Thyroid gland (tissue), 4 donors: ENCODE measurements around the gene GIT2. TPM values are rescaled to one million over a fixed set of nuclear protein-coding genes. Genes with fewer than 3 reads are reported as not detected.

Experiments
- DNase-seq, 2 donors: peaks; one replicate each; pipeline ENCODE4 v3.0.0-alpha.2; 2019
- H3K27ac ChIP-seq, 3 donors: fragments of 200-600 bp; sonication (generic); 1 replicate in 2 of 3; 2 replicates in 1 of 3; pipeline ENCODE4 v1.5.1; 2016 to 2019; ENCODE audit warnings: mild to moderate bottlenecking in 1 of 3, moderate library complexity in 1 of 3
- H3K27me3 ChIP-seq: fragments of 200-600 bp; sonication (generic); one replicate; pipeline ENCODE4 v1.5.1; 2019
- H3K36me3 ChIP-seq, 2 donors: fragments of 200-600 bp; sonication (generic); one replicate each; pipeline ENCODE4 v1.5.1; 2016 to 2019
- H3K4me1 ChIP-seq, 2 donors: fragments of 200-600 bp; sonication (generic); one replicate each; pipeline ENCODE4 v1.5.1; 2017 to 2019
- H3K4me3 ChIP-seq, 3 donors: fragments of 200-600 bp; sonication (generic); replicated peaks in 1 of 3; 1 replicate in 2 of 3; 2 replicates in 1 of 3; pipeline ENCODE4 v1.5.1; 2016; ENCODE audit warnings: mild to moderate bottlenecking in 1 of 3
- H3K9me3 ChIP-seq: fragments of 200-600 bp; sonication (generic); one replicate; pipeline ENCODE4 v1.5.1; 2017
- CTCF ChIP-seq, 6 experiments: fragments of 200-600 bp in 3 of 6; fragments of 450-650 bp in 3 of 6; sonication (generic) in 3 of 6; IDR thresholded peaks; one replicate each; pipeline ENCODE4 v1.5.1; 2016 to 2019; ENCODE audit warnings: antibody characterized with exemption in 6 of 6, mild to moderate bottlenecking in 2 of 6, inconsistent platforms in 1 of 6, moderate library complexity in 1 of 6
- POLR2A ChIP-seq, 2 donors: fragments of 450-650 bp; IDR thresholded peaks; one replicate each; pipeline ENCODE4 v1.6.1; 2017; ENCODE audit warnings: antibody characterized with exemption in 2 of 2, mild to moderate bottlenecking in 2 of 2, moderate library complexity in 1 of 2
- WGBS, 2 donors: methylation state at CpG; one replicate each; pipeline ENCODE4 v1.1.5; 2017; 5-methylcytosine and 5-hydroxymethylcytosine counted together
- intact Hi-C: fragments of 100-400 bp; cut with DNase I; formaldehyde crosslinking; loops from one replicate; pipeline ENCODE4 v1.15.1; 2023
- total RNA-seq, 4 donors: library from RNA; depleted of rRNA; stranded (reverse); fragments of >200 nt; gene quantifications; one replicate each; pipeline ENCODE4 v1.2.3, GENCODE V29; 2016

GIT2 gene
- total RNA-seq, 4 donors from 2014 or later, result 54.4 to 69.4 (median 60.1) TPM

GRCh38 chr12:109946913-109947312, 49.3 kb downstream of the GIT2 start:
- no peaks in the 10 kb centered on the region for H3K27me3 ChIP-seq
- no peak overlapping the region for H3K4me3 ChIP-seq
- DNase-seq, result no peak
- 88 to 91% methylated on average over 9 of the region's 9 CpGs for WGBS, 2 donors
- intact Hi-C loops, result no loop called here
- H3K9me3 ChIP-seq, result no peaks in the 10 kb centered on the region
- TF ChIP-seq CTCF (IDR thresholded peaks at IDR 0.05) (no peak), POLR2A (IDR thresholded peaks at IDR 0.05) (no peak)
- H3K36me3 ChIP-seq, result peaks cover 6 to 11% of the 10 kb centered on the region in 2 donors
- peak overlapping the region; percentile 80 to 90 (median 87) for H3K27ac ChIP-seq
- H3K4me1 ChIP-seq, result peaks cover 85 to 86% of the 10 kb centered on the region in 2 donors

GRCh38 chr12:109946505-109946904, 49.7 kb downstream of the GIT2 start:
- peak; percentile 59 to 75 for DNase-seq
- WGBS, 2 donors, result 21 to 25% methylated on average over 4 to 5 of the region's 5 CpGs
- intact Hi-C loops, result no loop called here
- Histone ChIP-seq H3K27ac (peak overlapping the region; percentile 80 to 90 (median 87)), H3K27me3 (no peaks in the 10 kb centered on the region), H3K4me3 (no peak overlapping the region), H3K36me3 (peaks cover 2 to 7% of the 10 kb centered on the region in 2 donors), H3K4me1 (peaks cover 81% of the 10 kb centered on the region in 2 donors), H3K9me3 (no peaks in the 10 kb centered on the region)
- TF ChIP-seq CTCF (IDR thresholded peaks at IDR 0.05), result no peak
- peak in 1 of 2 donors; percentile 51 for TF ChIP-seq POLR2A (IDR thresholded peaks at IDR 0.05)

- Histone ChIP-seq H3K4me3 (no peak overlapping the region), H3K27me3 (no peaks in the 10 kb centered on the region), H3K9me3 (no peaks in the 10 kb centered on the region), H3K4me1 (peaks cover 64% of the 10 kb centered on the region in 2 donors), H3K27ac (peak overlapping the region; percentile 76 to 90 (median 87)), H3K36me3 (no peaks in the 10 kb centered on the region)
- intact Hi-C loops, result no loop called here
- 22 to 30% methylated on average over 17 of the region's 17 CpGs for WGBS, 2 donors
- TF ChIP-seq POLR2A (IDR thresholded peaks at IDR 0.05) (peak in 1 of 2 donors; percentile 48), CTCF (IDR thresholded peaks at IDR 0.05) (no peak)
- peak; percentile 64 to 69 for DNase-seq
Observed at GRCh38 chr12:109944561-109945359, 51.4 kb downstream of the GIT2 start.

- no peaks in the 10 kb centered on the region for H3K9me3 ChIP-seq
- DNase-seq, result peak; percentile 24 to 27
- peak overlapping the region; percentile 76 to 90 (median 87) for H3K27ac ChIP-seq
- no peaks in the 10 kb centered on the region for H3K27me3 ChIP-seq
- H3K36me3 ChIP-seq, result peaks cover 0 to under 1% of the 10 kb centered on the region in 2 donors
- peaks cover 57 to 60% of the 10 kb centered on the region in 2 donors for H3K4me1 ChIP-seq
- intact Hi-C loops, result no loop called here
- WGBS, 2 donors, result 85 to 89% methylated on average over 7 of the region's 7 CpGs
- TF ChIP-seq CTCF (IDR thresholded peaks at IDR 0.05) (no peak), POLR2A (IDR thresholded peaks at IDR 0.05) (no peak)
- no peak overlapping the region for H3K4me3 ChIP-seq
Observed at GRCh38 chr12:109943811-109944210, 52.4 kb downstream of the GIT2 start.

GRCh38 chr12:109940339-109940923, 55.7 kb downstream of the GIT2 start:
- WGBS, 2 donors, result 94 to 99% methylated on average over 6 of the region's 6 CpGs
- no peak overlapping the region for H3K27ac ChIP-seq
- TF ChIP-seq POLR2A (IDR thresholded peaks at IDR 0.05) (no peak), CTCF (IDR thresholded peaks at IDR 0.05) (no peak)
- intact Hi-C loops, result no loop called here
- H3K36me3 ChIP-seq, result peaks cover 6 to 19% of the 10 kb centered on the region in 2 donors
- H3K27me3 ChIP-seq, result no peaks in the 10 kb centered on the region
- no peaks in the 10 kb centered on the region for H3K9me3 ChIP-seq
- no peak for DNase-seq
- H3K4me3 ChIP-seq, result no peak overlapping the region
- H3K4me1 ChIP-seq, result peaks cover 24 to 27% of the 10 kb centered on the region in 2 donors
